Parathyroid adenoma (tissue), 2 donors: ENCODE measurements around the gene ICAM2.

ENCODE experiments used
- H2AFZ ChIP-seq: fragments of 300-600 bp; sonication (generic); one replicate; pipeline ENCODE4 v1.7.0; 2017; ENCODE audit warnings: antibody characterized with exemption, mild to moderate bottlenecking
- H3K27ac ChIP-seq: fragments of 300-600 bp; sonication (generic); one replicate; pipeline ENCODE4 v1.7.0; 2017
- H3K27me3 ChIP-seq: fragments of 300-600 bp; sonication (generic); one replicate; pipeline ENCODE4 v1.7.0; 2017; ENCODE audit warnings: low read length; ENCODE audit not compliant: control insufficient read depth, insufficient read depth
- H3K36me3 ChIP-seq: fragments of 300-600 bp; sonication (generic); one replicate; pipeline ENCODE4 v1.7.0; 2017; ENCODE audit warnings: low read length; ENCODE audit not compliant: control insufficient read depth, insufficient read depth
- H3K4me1 ChIP-seq: fragments of 300-600 bp; sonication (generic); one replicate; pipeline ENCODE4 v1.7.0; 2017; ENCODE audit warnings: control low read depth
- H3K4me2 ChIP-seq: fragments of 300-600 bp; sonication (generic); one replicate; pipeline ENCODE4 v1.7.0; 2017; ENCODE audit warnings: low read length
- H3K4me3 ChIP-seq: fragments of 300-600 bp; sonication (generic); one replicate; pipeline ENCODE4 v1.7.0; 2017; ENCODE audit warnings: low read depth, low read length
- H3K79me2 ChIP-seq: fragments of 300-600 bp; sonication (generic); one replicate; pipeline ENCODE4 v1.7.0; 2017; ENCODE audit warnings: control low read depth
- H3K9ac ChIP-seq: fragments of 300-600 bp; sonication (generic); one replicate; pipeline ENCODE4 v1.7.0; 2017; ENCODE audit warnings: mild to moderate bottlenecking
- H3K9me3 ChIP-seq: fragments of 300-600 bp; sonication (generic); one replicate; pipeline ENCODE4 v1.7.0; 2017; ENCODE audit warnings: low read length; ENCODE audit not compliant: control insufficient read depth
- TF ChIP-seq, protein P1 (sequence below): fragments of 300-600 bp; sonication (generic); IDR thresholded peaks from one replicate; pipeline ENCODE4 v1.7.0; 2017; ENCODE audit warnings: antibody characterized with exemption, mild to moderate bottlenecking
- donor health status: primary hyperparathyroidism.

Gene ICAM2

DNA sequence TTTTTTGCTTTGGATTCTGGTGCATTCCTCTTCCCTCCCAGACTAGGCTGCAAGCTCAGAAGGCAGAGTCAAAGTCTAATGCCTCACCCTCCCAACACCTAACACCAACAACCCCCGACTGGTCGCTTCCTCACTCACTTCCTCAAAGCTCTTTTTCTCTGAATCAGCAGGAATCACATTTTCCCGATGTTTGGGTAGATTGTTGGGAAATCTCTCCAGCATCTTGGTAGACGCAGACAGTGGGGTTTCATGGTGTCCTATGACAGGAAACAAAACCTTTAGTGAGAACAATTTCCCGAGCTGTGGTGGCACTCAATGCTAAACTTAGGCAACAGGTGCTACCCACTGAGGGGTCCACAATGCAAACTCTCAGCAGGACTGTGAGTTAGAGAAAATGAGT, 39.9 kb upstream of the ICAM2 start:
- Histone ChIP-seq H3K27me3 (no peaks in the 10 kb centered on the region), H2AFZ (no peak overlapping the region), H3K4me1 (no peaks in the 10 kb centered on the region), H3K4me3 (no peak overlapping the region), H3K4me2 (no peak overlapping the region), H3K36me3 (no peaks in the 10 kb centered on the region), H3K79me2 (no peaks in the 10 kb centered on the region), H3K9ac (no peak overlapping the region), H3K27ac (no peak overlapping the region), H3K9me3 (no peaks in the 10 kb centered on the region)
- TF ChIP-seq, protein P1, sequence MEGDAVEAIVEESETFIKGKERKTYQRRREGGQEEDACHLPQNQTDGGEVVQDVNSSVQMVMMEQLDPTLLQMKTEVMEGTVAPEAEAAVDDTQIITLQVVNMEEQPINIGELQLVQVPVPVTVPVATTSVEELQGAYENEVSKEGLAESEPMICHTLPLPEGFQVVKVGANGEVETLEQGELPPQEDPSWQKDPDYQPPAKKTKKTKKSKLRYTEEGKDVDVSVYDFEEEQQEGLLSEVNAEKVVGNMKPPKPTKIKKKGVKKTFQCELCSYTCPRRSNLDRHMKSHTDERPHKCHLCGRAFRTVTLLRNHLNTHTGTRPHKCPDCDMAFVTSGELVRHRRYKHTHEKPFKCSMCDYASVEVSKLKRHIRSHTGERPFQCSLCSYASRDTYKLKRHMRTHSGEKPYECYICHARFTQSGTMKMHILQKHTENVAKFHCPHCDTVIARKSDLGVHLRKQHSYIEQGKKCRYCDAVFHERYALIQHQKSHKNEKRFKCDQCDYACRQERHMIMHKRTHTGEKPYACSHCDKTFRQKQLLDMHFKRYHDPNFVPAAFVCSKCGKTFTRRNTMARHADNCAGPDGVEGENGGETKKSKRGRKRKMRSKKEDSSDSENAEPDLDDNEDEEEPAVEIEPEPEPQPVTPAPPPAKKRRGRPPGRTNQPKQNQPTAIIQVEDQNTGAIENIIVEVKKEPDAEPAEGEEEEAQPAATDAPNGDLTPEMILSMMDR: no peak

DNA sequence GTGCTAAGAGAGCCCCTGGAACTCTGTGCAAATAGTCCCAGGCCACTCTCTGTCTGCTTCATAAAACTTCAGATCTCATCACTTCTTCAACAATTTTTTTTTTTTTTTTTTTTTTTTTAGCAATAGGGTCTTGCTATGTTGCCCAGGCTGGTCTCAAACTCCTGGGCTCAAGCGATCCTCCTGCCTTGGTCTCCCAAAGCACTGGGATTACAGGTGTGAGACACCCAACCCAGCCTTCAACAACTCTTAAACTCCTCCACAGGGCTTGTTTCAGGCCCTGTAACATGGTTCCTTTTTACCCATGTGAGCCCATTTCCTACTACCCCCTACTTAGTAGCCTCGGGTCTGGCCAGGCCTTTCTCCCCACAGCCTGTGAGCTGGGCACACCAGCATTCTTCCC, 39.3 kb upstream of the ICAM2 start:
- no peaks in the 10 kb centered on the region for H3K9me3 ChIP-seq
- TF ChIP-seq, protein P1: no peak
- no peaks in the 10 kb centered on the region for H3K36me3 ChIP-seq
- no peaks in the 10 kb centered on the region for H3K79me2 ChIP-seq
- no peak overlapping the region for H3K27ac ChIP-seq
- H3K9ac ChIP-seq: no peak overlapping the region
- no peak overlapping the region for H3K4me2 ChIP-seq
- H2AFZ ChIP-seq: no peak overlapping the region
- H3K4me3 ChIP-seq: no peak overlapping the region
- H3K27me3 ChIP-seq: no peaks in the 10 kb centered on the region
- H3K4me1 ChIP-seq: no peaks in the 10 kb centered on the region

DNA sequence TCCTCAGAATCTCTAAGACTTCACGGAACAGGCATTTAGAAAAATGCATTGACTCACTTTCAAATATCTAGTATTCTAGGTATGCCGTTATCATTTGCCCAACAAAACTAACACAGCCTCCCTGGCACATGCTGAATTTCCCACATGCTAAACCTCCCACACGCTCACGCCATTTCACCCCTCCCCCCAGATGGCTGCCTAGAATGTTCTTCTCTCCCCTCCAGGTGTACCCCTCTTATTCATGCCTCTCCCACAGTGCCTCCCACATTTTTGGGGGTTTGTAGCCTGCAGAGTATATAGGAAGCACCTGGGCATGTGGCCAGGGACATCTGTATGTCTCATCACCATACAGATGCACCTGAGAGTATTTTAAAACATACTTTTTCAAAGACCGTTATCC, 38.2 kb upstream of the ICAM2 start:
- TF ChIP-seq, protein P1: no peak
- H3K4me3 ChIP-seq: no peak overlapping the region
- no peaks in the 10 kb centered on the region for H3K9me3 ChIP-seq
- no peak overlapping the region for H3K4me2 ChIP-seq
- no peaks in the 10 kb centered on the region for H3K4me1 ChIP-seq
- no peaks in the 10 kb centered on the region for H3K27me3 ChIP-seq
- H3K27ac ChIP-seq: no peak overlapping the region
- no peaks in the 10 kb centered on the region for H3K79me2 ChIP-seq
- H3K36me3 ChIP-seq: no peaks in the 10 kb centered on the region
- no peak overlapping the region for H2AFZ ChIP-seq
- no peak overlapping the region for H3K9ac ChIP-seq

DNA sequence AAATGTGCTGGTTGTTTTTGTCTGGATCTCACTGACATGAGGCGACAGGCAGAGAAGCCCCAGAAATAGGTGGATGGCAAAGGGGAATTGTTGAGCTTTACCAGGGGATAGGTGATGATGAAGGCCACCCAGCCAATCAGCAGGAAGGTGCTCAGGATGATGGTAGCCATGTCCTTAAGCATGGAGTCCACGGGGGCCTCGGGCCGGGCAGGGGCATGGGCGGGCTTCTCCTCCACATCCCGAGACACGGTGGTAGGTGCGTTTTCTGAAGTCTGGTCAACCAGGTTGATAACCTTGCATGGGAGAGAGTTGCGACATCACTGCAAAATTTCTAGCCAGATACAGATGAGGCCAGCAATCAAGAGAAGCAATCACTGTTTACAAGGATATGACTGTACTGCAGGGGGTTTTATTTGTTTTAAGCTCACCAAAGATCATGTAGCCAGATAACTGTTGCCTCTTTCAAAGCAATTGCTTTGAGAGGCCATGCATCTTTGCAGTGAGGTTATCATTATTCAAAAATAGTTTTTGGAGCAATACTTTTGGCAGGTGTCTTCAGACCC, 37.3 kb upstream of the ICAM2 start:
- no peaks in the 10 kb centered on the region for H3K27me3 ChIP-seq
- H3K79me2 ChIP-seq: no peaks in the 10 kb centered on the region
- no peaks in the 10 kb centered on the region for H3K4me1 ChIP-seq
- no peaks in the 10 kb centered on the region for H3K36me3 ChIP-seq
- no peaks in the 10 kb centered on the region for H3K9me3 ChIP-seq
- H3K4me2 ChIP-seq: no peak overlapping the region
- TF ChIP-seq, protein P1: no peak
- H3K4me3 ChIP-seq: no peak overlapping the region
- H2AFZ ChIP-seq: no peak overlapping the region
- H3K27ac ChIP-seq: no peak overlapping the region
- no peak overlapping the region for H3K9ac ChIP-seq

DNA sequence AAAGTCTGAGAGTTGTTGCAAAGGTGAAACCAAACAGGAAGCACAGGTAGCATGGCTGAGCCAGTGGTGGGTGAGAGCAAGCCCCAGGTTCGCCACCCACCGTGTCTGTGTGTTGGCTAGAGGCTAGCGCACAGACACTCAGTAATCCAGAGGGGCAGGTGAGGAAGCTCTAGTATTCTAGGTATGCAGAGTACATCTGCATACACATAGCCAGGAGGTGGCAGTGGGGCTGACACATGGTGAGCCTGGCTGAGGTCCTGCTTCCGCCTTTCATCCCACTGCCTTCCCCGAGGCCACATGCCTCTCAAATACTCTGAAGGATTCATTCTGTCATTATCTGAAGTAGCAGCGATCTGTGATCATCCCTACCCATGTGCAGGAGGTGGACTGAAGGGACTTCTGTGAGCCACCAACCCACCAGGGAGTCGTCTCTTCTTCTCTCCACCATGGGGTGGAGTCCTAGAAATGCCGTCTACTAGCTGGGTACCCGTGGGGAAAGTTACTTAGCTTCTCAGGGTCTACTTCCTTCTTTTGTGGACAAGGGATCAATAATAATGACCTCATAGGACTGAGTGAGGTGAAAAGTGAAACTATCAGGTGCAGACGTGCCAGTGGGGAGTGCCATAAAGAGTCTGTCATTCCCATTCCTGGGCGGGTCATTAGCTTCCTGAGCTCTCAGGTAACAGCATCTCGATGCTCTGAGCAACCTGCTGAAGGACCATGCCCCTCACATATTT, 36.0 kb upstream of the ICAM2 start:
- Histone ChIP-seq H3K9me3 (no peaks in the 10 kb centered on the region), H2AFZ (no peak overlapping the region), H3K4me2 (no peak overlapping the region), H3K4me3 (no peak overlapping the region), H3K79me2 (no peaks in the 10 kb centered on the region), H3K36me3 (no peaks in the 10 kb centered on the region), H3K27me3 (no peaks in the 10 kb centered on the region), H3K4me1 (no peaks in the 10 kb centered on the region), H3K27ac (no peak overlapping the region), H3K9ac (no peak overlapping the region)
- TF ChIP-seq, protein P1: no peak
